ENCODE data around the gene KDM7A.

The KDM7A gene

GRCh38 chr7:140084142-140084655 lies 92.6 kb downstream of the KDM7A start:
- no peak for DNase-seq (ENCODE audit: low spot score)

- no peak for DNase-seq (ENCODE audit: low spot score)
These were observed 94.0 kb downstream of the KDM7A start for GRCh38 chr7:140082770-140083169.

- DNase-seq (ENCODE audit: low spot score) = no peak
These were observed 94.9 kb downstream of the KDM7A start for GRCh38 chr7:140081774-140082425.

- no peak for DNase-seq (ENCODE audit: low spot score)
These were observed 95.9 kb downstream of the KDM7A start for GRCh38 chr7:140080919-140081318.

GRCh38 chr7:140079121-140079536 lies 97.7 kb downstream of the KDM7A start:
- DNase-seq (ENCODE audit: low spot score) = no peak

GRCh38 chr7:140078392-140078791 lies 98.4 kb downstream of the KDM7A start:
- DNase-seq (ENCODE audit: low spot score) = no peak

- no peak for DNase-seq (ENCODE audit: low spot score)
These were observed 102.0 kb downstream of the KDM7A start for GRCh38 chr7:140074780-140075179.

- no peak for DNase-seq (ENCODE audit: low spot score)
These were observed 106.2 kb downstream of the KDM7A start for GRCh38 chr7:140070546-140070945.

GRCh38 chr7:140069298-140069949 lies 107.4 kb downstream of the KDM7A start:
- DNase-seq (ENCODE audit: low spot score) = no peak

- no peak for DNase-seq (ENCODE audit: low spot score)
These were observed 108.8 kb downstream of the KDM7A start for GRCh38 chr7:140068033-140068432.

GRCh38 chr7:140067052-140067451 lies 109.7 kb downstream of the KDM7A start:
- DNase-seq (ENCODE audit: low spot score) = no peak

GRCh38 chr7:140062528-140063299 lies 114.1 kb downstream of the KDM7A start, which contains the start of gene PARP12:
TSS of gene PARP12 (minus strand) at chr7:140062951. CDS start at chr7:140062847, 104 bp downstream.
- peak; percentile 54 for DNase-seq (ENCODE audit: low spot score)

- DNase-seq (ENCODE audit: low spot score) = peak; percentile 7
These were observed 114.7 kb downstream of the KDM7A start for GRCh38 chr7:140062118-140062527.

- no peak for DNase-seq (ENCODE audit: low spot score)
These were observed 115.2 kb downstream of the KDM7A start for GRCh38 chr7:140061607-140061930.

- DNase-seq (ENCODE audit: low spot score) = peak; percentile 14
These were observed 115.8 kb downstream of the KDM7A start for GRCh38 chr7:140060788-140061606.

GRCh38 chr7:140060243-140060630 lies 116.5 kb downstream of the KDM7A start:
- no peak for DNase-seq (ENCODE audit: low spot score)

GRCh38 chr7:140059273-140060242 lies 117.2 kb downstream of the KDM7A start:
- no peak for DNase-seq (ENCODE audit: low spot score)

- no peak for DNase-seq (ENCODE audit: low spot score)
These were observed 118.3 kb downstream of the KDM7A start for GRCh38 chr7:140058517-140058916.

- DNase-seq (ENCODE audit: low spot score) = no peak
These were observed 119.6 kb downstream of the KDM7A start for GRCh38 chr7:140057143-140057535.

GRCh38 chr7:140056431-140057142 lies 120.2 kb downstream of the KDM7A start:
- DNase-seq (ENCODE audit: low spot score) = no peak
